Raji (cell line): ENCODE measurements around the gene AHR.

Experiments
- POLR2A ChIP-seq: IDR thresholded peaks from 2 replicates; pipeline ENCODE4 v1.6.1; 2011; ENCODE audit warnings: low read depth, low read length, control low read depth; ENCODE audit not compliant: insufficient read depth

AHR gene

DNA sequence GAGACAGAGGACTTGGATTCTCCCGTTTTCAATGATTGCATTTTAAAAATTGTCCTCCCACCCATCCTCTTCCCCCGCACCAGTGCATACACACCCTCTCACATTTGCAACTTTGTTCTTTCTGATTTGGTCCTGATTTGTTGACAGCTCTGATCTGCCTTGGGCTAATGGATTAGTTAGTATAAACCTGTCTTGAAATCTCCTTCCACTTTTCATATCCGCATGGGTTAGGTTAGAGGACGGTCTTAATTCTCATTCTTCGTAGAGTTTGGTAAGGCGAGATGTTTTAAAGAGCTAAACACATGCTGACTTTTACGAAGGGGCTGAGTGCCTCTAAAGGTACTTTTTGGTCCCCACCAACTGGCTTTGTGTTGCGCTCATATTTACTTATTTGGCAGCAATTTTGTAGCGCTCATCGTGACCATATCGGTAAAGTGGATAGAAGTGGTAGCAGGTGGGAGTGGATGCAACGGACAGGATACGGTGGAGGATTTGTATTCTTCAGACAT lies 1.1 kb downstream of the AHR start:
- no peak for TF ChIP-seq POLR2A

GRCh38 chr7:17300012-17300411 lies 1.6 kb downstream of the AHR start:
- no peak for TF ChIP-seq POLR2A

GRCh38 chr7:17300437-17300836 lies 2.0 kb downstream of the AHR start:
- TF ChIP-seq POLR2A, result no peak

DNA sequence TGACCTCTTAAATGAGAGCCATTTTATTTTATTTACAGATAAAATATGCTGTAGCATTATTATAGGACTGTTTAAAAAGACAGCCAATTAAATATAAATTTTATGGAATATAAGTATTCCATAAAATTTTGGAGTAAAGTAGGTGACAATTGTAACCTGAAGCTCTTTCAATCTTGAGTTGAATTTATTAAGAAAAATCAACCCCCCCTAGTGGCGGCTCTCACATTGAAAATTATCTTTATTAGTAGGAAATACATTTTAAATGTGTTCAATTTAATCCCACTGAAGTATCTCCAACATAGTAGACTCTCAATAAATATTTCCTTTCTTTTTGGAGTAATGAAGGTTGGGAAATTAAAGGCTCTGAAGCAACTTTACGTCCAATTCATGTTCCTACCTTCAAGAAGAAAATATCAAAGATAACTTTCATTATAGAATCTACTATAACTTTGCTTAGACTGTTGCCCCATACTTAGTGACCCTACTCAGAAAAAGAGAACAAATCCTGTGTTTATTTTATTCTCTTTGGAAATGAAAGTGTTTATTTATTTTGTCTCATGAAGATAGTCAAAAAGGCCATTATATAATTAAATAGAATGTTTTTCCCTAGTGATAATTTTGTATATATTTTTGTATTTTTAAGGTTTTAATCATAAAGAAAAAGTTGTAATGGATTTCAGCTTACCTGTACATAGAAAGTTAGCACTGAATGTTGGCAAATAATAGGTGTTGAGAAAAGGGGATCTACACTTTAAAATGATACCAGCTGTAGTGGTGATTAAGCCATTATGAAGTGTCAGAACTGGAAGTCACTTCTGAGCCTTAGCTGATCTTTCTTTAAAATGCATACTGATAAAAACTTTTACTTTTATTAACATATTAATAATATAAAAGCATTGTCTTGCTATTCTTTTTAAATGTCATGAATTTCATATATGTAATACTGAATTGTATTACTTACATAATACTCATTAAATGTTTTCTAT lies 3.3 kb downstream of the AHR start:
- no peak for TF ChIP-seq POLR2A

- no peak for TF ChIP-seq POLR2A
Measured at GRCh38 chr7:17302575-17303142, 4.2 kb downstream of the AHR start.

GRCh38 chr7:17304926-17305325 lies 6.5 kb downstream of the AHR start:
- TF ChIP-seq POLR2A, result no peak

DNA sequence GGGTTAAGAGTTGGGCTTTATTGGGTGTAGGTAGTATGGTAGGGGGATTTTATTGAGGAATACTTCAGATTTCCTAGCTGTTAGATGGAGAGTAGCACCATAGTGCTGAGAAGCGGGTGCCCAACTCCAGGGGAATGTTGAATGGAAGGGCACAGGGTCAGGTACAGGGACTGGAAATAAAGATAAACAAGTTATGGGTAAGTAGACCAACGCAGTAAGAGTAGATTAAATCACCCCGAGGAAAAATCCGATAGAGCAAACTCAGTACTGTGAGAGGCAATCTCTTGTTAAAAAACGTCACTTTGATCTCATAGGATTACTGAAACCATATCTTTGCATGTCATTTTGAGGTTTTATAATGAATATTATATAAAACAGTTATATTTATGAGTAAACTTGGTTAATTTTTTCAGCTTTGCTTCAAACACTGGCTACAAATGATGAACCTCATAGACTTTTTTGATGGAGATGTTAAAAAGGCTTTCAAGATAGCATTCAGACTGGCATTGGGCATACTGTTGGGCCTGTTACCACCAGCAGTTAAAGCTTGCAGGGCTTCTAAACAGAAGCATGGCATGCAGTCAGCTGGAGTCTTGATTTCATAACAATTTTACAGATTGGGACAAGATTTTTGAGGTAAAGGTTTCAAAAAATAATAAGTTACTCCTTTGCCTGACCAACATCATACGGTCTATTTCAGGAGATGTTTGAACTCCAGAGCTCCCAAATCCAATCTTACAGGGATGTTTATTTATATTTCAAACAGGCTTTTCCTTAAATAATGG lies 7.1 kb downstream of the AHR start:
- no peak for TF ChIP-seq POLR2A

- TF ChIP-seq POLR2A, result no peak
Measured at GRCh38 chr7:17307000-17307399, 8.5 kb downstream of the AHR start.

- no peak for TF ChIP-seq POLR2A
Measured at GRCh38 chr7:17307558-17307957, 9.1 kb downstream of the AHR start.

DNA sequence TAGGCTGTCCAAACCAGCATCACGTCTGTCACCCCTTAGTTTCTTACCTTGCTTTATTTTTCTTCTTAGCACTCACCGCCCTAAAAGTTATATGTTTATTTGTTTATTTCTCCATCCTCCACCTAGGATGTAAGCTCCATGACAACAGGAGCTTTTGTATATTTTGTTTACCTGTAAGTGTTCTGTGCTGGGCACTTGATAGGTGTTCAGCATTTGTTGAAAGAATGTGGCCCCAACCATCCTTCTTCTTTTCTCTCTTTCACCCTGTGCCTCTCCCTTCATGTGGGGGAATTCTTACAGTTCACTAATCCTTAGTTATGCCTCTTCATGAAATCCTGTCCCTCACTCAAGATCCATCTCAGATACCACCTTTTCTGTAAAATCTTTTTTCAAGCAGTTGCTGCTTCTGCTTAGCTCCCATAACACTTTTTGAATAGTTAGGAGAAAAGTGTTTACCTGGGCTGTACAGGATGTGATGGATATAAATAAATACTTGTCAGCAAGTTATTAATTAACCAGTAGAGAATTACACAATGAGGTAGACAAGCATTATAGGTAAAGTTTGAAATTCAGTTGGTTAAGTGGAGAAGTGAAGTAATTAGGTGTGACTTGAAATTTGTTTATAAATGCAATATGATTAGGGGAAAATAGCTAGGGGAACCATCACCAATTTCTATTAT lies 9.7 kb downstream of the AHR start:
- TF ChIP-seq POLR2A, result no peak

DNA sequence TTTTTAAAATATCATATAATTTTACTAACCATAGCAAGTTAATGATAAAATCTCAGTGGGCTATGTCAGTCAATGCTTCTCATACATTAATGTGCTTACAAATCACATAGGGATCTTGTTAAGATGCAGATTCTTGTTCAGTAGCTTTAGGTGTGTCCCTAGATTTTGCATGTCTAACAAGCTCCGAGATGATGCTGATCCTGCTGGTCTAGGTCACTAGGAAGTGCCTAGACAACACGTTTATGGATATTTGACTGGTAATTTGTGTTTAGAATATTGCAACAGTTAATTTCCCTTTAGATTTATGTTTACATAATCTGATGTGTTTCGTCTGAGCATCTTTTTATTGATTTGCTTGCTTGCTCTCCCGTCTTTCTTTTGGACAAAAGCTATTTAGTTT lies 12.7 kb downstream of the AHR start:
- no peak for TF ChIP-seq POLR2A

GRCh38 chr7:17311952-17312351 lies 13.5 kb downstream of the AHR start:
- TF ChIP-seq POLR2A, result no peak

GRCh38 chr7:17312641-17313040 lies 14.2 kb downstream of the AHR start:
- no peak for TF ChIP-seq POLR2A

DNA sequence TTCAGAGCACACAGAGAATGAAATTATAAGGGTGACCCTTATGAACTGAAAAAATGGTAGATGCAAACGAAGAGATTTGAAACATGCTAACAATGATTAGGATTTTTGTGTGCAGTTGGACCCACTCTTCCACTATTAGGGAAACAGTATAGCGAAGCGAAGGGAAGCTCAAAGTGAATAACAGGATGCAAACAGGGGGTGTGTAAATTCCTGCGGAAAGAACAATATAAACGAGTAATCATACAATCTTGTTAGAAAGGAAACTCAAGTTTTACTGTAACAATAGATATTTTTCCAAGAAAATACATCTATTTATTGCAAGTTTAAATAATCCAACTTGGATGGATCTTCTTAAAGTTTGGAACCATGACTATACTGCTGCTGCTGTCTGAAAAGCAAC lies 14.7 kb downstream of the AHR start:
- no peak for TF ChIP-seq POLR2A

DNA sequence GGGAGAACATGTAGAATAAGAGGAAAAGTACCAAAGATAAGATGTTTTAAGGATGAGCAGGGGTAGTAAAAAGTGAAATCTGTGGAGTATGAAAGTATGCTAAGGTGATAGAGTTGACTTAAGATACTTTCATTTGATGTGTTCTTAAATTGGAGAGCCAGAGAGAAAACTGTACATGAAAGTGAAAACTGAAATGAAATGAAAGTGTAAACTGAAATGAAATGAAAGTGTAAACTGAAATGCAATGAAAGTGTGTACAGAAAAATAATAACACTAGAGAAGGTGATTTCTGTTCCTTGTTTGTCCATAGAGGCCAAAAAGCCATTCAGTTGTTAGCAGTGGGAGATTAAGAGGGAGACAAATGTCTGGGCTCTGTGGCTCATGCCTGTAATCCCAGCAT lies 17.5 kb downstream of the AHR start:
- no peak for TF ChIP-seq POLR2A
